Measurements from ENCODE around the gene TNS3. TPM values are rescaled to one million over a fixed set of nuclear protein-coding genes. Genes with fewer than 3 reads are reported as not detected.

Gene TNS3
- total and polyA plus RNA-seq, 2 donors (not counting 1 experiment from before 2014, with no cell fraction given), result 11.4 to 77.5 TPM

- TF ChIP-seq EZH2 (IDR thresholded peaks at IDR 0.05; ENCODE audit: borderline replicate concordance, insufficient read depth, low read depth, low read length, poor library complexity, severe bottlenecking) (no peak), CTCF (IDR thresholded peaks at IDR 0.05) (no peak)
- Histone ChIP-seq H3K4me2 (replicated peaks; ENCODE audit: low read depth, low read length, poor library complexity, severe bottlenecking) (peak overlapping the region; percentile 44), H3K4me3 (ENCODE audit: control extremely low read depth in 1 of 5, extremely low read depth in 1 of 5, insufficient read depth in 1 of 5, low read depth in 2 of 5, low read length in 4 of 5) (no peak overlapping the region), H3K27me3 (replicated peaks in 1 of 4; ENCODE audit: control extremely low read depth in 1 of 4, control insufficient read depth in 3 of 4, insufficient read depth in 4 of 4, low read length in 3 of 4) (no peaks in the 10 kb centered on the region), H3K9me3 (ENCODE audit: control extremely low read depth in 1 of 3, control insufficient read depth in 2 of 3, insufficient read depth in 1 of 3, low read length in 2 of 3) (no peaks in the 10 kb centered on the region), H3K9ac (ENCODE audit: low read length) (no peak overlapping the region), H3K36me3 (replicated peaks in 1 of 2; ENCODE audit: control extremely low read depth in 1 of 2, control insufficient read depth in 1 of 2, extremely low read depth in 1 of 2, insufficient read depth in 2 of 2, low read length in 1 of 2) (peaks cover 0 to 2% of the 10 kb centered on the region in 2 experiments), H3K79me2 (ENCODE audit: control insufficient read depth, insufficient read depth, low read length) (peaks cover 69% of the 10 kb centered on the region), H3K27ac (ENCODE audit: low read length in 2 of 2) (no peak overlapping the region), H2AFZ (ENCODE audit: insufficient read depth, low read depth, low read length, poor library complexity, severe bottlenecking) (peak overlapping the region; percentile 55), H3K4me1 (ENCODE audit: control insufficient read depth in 2 of 2, insufficient read depth in 2 of 2, low read length in 2 of 2) (peaks cover 40 to 63% of the 10 kb centered on the region in 2 donors), H4K20me1 (ENCODE audit: control insufficient read depth, insufficient read depth, low read length, poor library complexity, severe bottlenecking) (peaks cover 2% of the 10 kb centered on the region)
- peak overlapping the region; percentile 73 for H3K27ac Mint-ChIP-seq
- no peaks in the 10 kb centered on the region for H3K27me3 Mint-ChIP-seq
- peak overlapping the region; percentile 71 for H3K4me3 Mint-ChIP-seq
- peaks cover 66% of the 10 kb centered on the region for H3K4me1 Mint-ChIP-seq
- DNase-seq (peak; percentile 65), ATAC-seq (ENCODE audit: low read depth) (peak; percentile 61)
- ChIA-PET POLR2A (interaction anchor here (0.6 kb wide), 1 partner anchor 140 kb away, joined by 3 read pairs; no protein-coding TSS in a partner anchor), CTCF (interaction anchor here (0.8 to 2.1 kb wide), 3 partner anchors 12 to 133 kb away, joined by 3 to 10 read pairs (median 4); partner anchors contain the start of gene TNS3)
- intact Hi-C loops (cut with micrococcal nuclease), result no loop called here
- WGBS (ENCODE audit: insufficient coverage), result 18% methylated on average over 10 of the region's 13 CpGs
- H3K9me3 Mint-ChIP-seq (ENCODE audit: insufficient read depth), result no peaks in the 10 kb centered on the region
These were observed 13.4 kb downstream of the TNS3 start for GRCh38 chr7:47568547-47568946.

- H3K27me3 ChIP-seq (replicated peaks in 1 of 4; ENCODE audit: control extremely low read depth in 1 of 4, control insufficient read depth in 3 of 4, insufficient read depth in 4 of 4, low read length in 3 of 4), result no peaks in the 10 kb centered on the region
- 83% methylated on average over 6 of the region's 7 CpGs for WGBS (ENCODE audit: insufficient coverage)
- ChIA-PET POLR2A (no interaction called here), CTCF (interaction anchor here (0.8 to 2.1 kb wide), 3 partner anchors 13 to 132 kb away, joined by 3 to 10 read pairs (median 4); partner anchors contain the start of gene TNS3)
- H3K9ac ChIP-seq (ENCODE audit: low read length), result no peak overlapping the region
- no peak overlapping the region for H3K4me3 ChIP-seq (ENCODE audit: control extremely low read depth in 1 of 5, extremely low read depth in 1 of 5, insufficient read depth in 1 of 5, low read depth in 2 of 5, low read length in 4 of 5)
- intact Hi-C loops (cut with micrococcal nuclease), result no loop called here
- TF ChIP-seq CTCF (IDR thresholded peaks at IDR 0.05) (no peak), EZH2 (IDR thresholded peaks at IDR 0.05; ENCODE audit: borderline replicate concordance, insufficient read depth, low read depth, low read length, poor library complexity, severe bottlenecking) (no peak)
- H3K9me3 ChIP-seq (ENCODE audit: control extremely low read depth in 1 of 3, control insufficient read depth in 2 of 3, insufficient read depth in 1 of 3, low read length in 2 of 3), result no peaks in the 10 kb centered on the region
- peaks cover 0 to 2% of the 10 kb centered on the region in 2 experiments for H3K36me3 ChIP-seq (replicated peaks in 1 of 2; ENCODE audit: control extremely low read depth in 1 of 2, control insufficient read depth in 1 of 2, extremely low read depth in 1 of 2, insufficient read depth in 2 of 2, low read length in 1 of 2)
- peak overlapping the region; percentile 44 for H3K4me2 ChIP-seq (replicated peaks; ENCODE audit: low read depth, low read length, poor library complexity, severe bottlenecking)
- Mint-ChIP-seq H3K4me1 (peaks cover 61% of the 10 kb centered on the region), H3K27me3 (no peaks in the 10 kb centered on the region), H3K27ac (peak overlapping the region; percentile 73), H3K4me3 (no peak overlapping the region), H3K9me3 (ENCODE audit: insufficient read depth) (no peaks in the 10 kb centered on the region)
- no peak overlapping the region for H3K27ac ChIP-seq (ENCODE audit: low read length in 2 of 2)
- DNase-seq (no peak), ATAC-seq (ENCODE audit: low read depth) (no peak)
- H4K20me1 ChIP-seq (ENCODE audit: control insufficient read depth, insufficient read depth, low read length, poor library complexity, severe bottlenecking), result peaks cover 7% of the 10 kb centered on the region
- peaks cover 39 to 58% of the 10 kb centered on the region in 2 donors for H3K4me1 ChIP-seq (ENCODE audit: control insufficient read depth in 2 of 2, insufficient read depth in 2 of 2, low read length in 2 of 2)
- H3K79me2 ChIP-seq (ENCODE audit: control insufficient read depth, insufficient read depth, low read length), result peaks cover 69% of the 10 kb centered on the region
- H2AFZ ChIP-seq (ENCODE audit: insufficient read depth, low read depth, low read length, poor library complexity, severe bottlenecking), result no peak overlapping the region
These were observed 13.9 kb downstream of the TNS3 start for GRCh38 chr7:47568056-47568455.

Data from B cell (primary cell).